HCEC 1CT (cell line): ENCODE results near the gene FERMT2.

Experiments
- DNase-seq: peaks from one replicate; pipeline ENCODE4 v3.0.0-alpha.2; 2017

FERMT2 gene

DNA sequence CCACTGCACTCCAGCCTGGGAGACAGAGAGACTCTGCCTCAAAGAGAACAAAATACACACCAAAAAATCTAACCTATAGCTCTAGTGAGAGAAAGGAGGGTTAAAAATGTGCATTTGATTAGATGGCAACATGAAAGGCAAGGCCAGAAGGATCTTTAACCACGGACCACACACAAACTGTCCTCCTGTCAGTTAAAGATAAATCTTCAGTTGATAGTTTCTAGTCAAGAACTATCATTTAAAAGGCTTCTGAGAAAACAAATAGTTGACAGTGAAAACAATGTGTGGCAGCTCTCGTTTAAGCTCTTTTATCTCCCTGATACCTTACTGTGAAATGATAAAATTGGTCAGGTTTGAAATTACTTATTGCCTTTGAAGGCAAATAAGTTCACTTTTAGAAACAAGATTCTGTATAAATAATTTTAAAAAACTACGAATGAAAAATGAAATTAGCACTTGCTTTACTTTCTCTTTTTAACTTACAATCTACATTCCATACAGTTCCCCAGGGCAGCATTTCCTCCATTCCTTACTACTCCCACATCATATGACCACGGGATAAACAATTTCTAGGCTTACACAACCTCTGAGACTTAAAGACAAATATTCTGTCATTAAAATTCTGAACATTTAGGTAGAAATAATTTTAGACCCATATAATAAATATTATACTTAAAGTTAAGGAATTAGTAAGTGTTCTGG, 88.1 kb downstream of the FERMT2 start:
- DNase-seq: peak; percentile 88

- no peak for DNase-seq
Observed at GRCh38 chr14:52861403-52861802, 89.4 kb downstream of the FERMT2 start.

- DNase-seq: no peak
Observed at GRCh38 chr14:52860910-52861309, 89.9 kb downstream of the FERMT2 start.

- DNase-seq: no peak
Observed at GRCh38 chr14:52860209-52860608, 90.6 kb downstream of the FERMT2 start.

- no peak for DNase-seq
Observed at GRCh38 chr14:52856139-52856538, 94.7 kb downstream of the FERMT2 start.

GRCh38 chr14:52853522-52853854, 97.4 kb downstream of the FERMT2 start:
- DNase-seq: no peak

- DNase-seq: no peak
Observed at GRCh38 chr14:52852810-52853521, 97.9 kb downstream of the FERMT2 start.

DNA sequence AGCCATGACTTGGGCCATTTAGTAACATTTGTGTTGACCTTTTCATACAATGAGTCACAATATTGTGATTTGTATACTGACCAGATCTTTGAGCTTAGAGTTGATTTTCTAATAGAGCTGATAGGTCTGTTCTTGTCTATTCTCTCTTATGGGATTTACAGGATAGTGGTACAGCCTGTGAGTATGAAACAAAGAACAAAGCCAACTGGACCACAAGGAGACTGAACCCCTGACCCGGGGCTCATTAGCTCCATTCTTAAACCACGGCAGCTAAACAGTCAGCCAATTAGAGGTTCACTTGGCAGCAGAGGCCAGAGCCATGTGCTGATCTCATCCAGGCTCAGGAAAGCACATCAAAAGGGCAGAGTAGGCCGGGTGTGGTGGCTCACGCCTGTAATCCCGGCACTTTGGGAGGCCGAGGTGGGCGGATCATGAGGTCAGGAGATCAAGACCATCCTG, 100.4 kb downstream of the FERMT2 start:
- DNase-seq: peak; percentile 35

DNA sequence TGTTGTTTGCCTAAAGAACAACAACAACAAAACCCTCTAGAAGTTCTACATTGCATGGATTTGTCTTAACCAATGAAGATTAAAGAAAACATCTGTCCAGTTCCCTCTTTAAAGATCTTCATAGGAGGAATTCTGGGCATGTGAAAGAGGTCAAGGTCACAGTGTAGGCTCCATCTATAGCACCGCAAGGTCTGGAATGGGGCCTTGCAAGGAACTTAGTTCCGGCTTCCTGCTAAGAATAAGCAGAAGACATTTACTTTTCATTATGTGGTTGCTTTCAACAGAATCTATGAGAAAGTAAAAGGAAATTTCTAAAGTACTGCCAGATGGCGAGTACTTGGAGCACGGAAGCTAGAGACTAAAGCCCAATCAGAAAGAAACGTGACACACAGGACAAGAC, 102.2 kb downstream of the FERMT2 start:
- DNase-seq: no peak

DNA sequence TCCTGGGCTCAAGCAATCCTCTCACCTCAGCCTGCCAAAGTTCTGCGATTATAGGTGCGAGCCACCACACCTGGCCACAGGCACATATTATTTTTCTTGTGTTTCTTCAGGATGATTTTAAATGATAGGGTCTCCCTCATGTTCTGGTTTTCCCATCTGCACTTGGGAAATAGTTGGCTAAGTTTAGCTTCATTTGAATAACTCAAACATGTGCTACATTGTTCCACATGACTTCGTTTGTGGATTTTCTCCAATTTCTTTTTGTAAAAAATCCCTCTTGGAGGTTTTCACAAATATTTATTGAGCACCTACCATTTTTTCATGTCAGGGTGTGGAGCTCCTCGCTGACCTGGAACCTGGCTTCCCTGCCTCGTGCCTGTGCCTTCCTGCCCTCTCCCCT, 104.3 kb downstream of the FERMT2 start:
- no peak for DNase-seq

DNA sequence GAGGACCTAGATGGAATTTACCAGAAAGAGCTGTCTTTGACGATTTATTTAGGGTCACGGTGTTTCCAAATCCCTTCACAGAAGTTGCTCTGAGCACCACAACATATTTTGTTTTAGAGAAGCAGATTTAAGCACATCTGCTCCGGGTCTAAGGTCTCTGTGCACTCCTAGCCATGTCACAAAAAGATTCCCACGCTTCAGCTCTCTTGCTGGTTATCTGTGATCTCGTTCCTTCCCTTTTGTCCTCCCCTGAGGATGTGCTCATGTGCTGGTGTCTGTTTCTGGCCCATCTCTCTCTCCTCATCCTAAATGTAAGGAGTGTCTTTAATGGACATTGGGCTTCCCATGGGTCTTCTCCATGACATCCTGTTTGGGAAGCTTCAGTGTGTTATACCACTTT, 105.8 kb downstream of the FERMT2 start:
- DNase-seq: no peak

GRCh38 chr14:52844262-52845060, 106.4 kb downstream of the FERMT2 start:
- DNase-seq: peak; percentile 11

- peak; percentile 60 for DNase-seq
Observed at GRCh38 chr14:52840877-52841276, 110.0 kb downstream of the FERMT2 start.

DNA sequence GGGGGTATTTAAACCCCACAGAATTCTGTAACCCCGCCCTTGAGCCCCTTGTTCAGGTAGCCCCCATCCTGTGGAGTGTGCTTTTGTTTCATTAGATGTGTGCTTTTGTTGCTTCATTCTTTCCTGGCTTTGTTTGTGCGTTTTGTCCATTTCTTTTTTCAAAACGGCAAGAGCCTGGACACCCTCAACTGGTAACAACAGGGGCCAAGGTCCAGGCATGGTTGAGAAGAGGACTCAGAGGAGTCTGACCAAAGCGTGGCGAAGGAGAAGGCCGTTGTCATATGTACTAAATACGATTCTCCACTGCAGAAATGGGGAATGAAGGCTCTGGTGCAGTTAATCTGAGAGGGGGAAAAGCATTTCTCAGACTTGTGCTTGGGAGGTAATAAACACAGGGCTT, 113.4 kb downstream of the FERMT2 start:
- DNase-seq: no peak

GRCh38 chr14:52836063-52836462, 114.8 kb downstream of the FERMT2 start:
- no peak for DNase-seq

DNA sequence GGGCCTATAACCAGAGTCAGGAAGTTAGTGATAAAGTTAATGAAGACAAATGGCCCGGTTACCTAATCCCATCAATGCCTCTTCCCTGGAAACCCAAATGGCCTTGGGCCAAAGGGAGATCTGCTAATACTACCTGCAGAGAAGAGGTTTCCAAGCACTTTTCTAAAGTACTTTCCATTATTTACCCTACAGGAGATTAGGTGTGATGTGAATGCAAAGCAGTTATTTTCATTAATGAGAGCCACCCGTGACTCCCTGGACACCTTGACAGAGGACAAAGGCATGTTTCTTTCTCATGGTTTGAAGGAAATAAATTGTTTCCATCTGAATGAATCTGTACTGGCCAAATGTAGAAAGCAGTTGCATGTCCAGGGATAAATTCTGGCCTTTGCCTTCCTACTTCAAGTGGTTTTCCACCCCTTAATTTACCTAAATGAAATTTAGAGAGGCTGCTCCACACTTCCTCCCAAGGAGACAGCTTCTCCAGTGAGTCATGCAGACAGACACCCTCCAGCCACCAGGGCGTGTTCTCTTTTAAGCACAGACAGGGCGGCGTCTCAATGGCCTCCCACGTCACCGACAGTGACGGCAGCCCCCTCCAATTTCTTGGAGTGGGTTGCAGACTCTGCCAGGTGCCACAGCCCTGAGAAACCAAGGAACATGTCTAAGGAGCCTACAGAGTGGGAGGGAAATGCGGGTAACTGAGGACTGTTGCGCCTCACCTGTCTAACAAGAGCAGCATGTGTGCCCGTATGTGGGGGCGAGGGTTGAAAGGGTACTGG, 115.5 kb downstream of the FERMT2 start:
- peak; percentile 56 for DNase-seq

GRCh38 chr14:52834440-52834842, 116.4 kb downstream of the FERMT2 start:
- DNase-seq: peak; percentile 84

GRCh38 chr14:52833891-52834290, 117.0 kb downstream of the FERMT2 start:
- no peak for DNase-seq

DNA sequence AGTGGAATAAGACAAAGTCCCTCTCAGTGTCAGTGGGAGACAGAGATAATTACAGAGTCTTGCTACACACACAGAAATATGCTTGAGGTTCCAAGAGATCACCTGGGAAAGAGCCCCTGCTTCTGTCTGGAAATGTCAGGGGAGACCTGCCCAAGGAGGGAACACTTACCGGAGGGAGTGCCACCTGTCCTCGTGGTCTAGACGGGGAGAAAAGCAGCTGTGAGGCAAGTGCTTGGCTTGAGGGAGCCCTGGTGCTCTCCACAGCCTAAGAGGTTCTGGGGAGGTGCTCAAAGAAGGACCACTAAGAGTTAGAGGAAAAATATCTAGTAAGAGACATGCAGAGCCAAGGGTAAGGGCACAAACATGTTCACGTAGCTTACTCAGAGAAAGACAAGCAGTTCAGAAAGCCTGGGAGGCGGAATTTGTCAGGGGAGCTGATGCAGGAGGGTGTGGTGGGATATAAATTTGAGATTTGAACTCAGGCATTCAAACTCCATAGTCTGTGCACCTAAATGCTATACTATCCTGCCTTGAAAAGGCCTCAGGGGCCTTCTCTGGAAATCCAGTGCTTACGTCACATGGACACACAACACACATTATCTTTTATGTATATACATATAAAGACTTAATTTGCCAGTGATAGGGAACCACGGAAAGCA, 121.2 kb downstream of the FERMT2 start:
- DNase-seq: no peak

- no peak for DNase-seq
Observed at GRCh38 chr14:52827426-52827825, 123.4 kb downstream of the FERMT2 start.

- no peak for DNase-seq
Observed at GRCh38 chr14:52825085-52825484, 125.8 kb downstream of the FERMT2 start.

- no peak for DNase-seq
Observed at GRCh38 chr14:52824462-52824861, 126.4 kb downstream of the FERMT2 start.
